Inflammatory macrophage treated with lipopolysaccharide for 1 hour (primary cell): Measurements from ENCODE around the gene GOLGA8Q.
"Not testable (repeated sequence)": the region's sequence is repeated elsewhere in the genome, so short reads cannot be mapped to it uniquely, and the experiment has no call there.

Experiments used
- DNase-seq, 2 donors: peaks; one replicate each; pipeline ENCODE4 v3.0.0-alpha.2; 2020 to 2022

Gene GOLGA8Q

GRCh38 chr15:30551750-30552149 lies at the start of gene GOLGA8Q:
TSS of gene GOLGA8Q (plus strand) at chr15:30552050. CDS start at chr15:30552078, 28 bp downstream.
- not testable (repeated sequence) for DNase-seq

DNA sequence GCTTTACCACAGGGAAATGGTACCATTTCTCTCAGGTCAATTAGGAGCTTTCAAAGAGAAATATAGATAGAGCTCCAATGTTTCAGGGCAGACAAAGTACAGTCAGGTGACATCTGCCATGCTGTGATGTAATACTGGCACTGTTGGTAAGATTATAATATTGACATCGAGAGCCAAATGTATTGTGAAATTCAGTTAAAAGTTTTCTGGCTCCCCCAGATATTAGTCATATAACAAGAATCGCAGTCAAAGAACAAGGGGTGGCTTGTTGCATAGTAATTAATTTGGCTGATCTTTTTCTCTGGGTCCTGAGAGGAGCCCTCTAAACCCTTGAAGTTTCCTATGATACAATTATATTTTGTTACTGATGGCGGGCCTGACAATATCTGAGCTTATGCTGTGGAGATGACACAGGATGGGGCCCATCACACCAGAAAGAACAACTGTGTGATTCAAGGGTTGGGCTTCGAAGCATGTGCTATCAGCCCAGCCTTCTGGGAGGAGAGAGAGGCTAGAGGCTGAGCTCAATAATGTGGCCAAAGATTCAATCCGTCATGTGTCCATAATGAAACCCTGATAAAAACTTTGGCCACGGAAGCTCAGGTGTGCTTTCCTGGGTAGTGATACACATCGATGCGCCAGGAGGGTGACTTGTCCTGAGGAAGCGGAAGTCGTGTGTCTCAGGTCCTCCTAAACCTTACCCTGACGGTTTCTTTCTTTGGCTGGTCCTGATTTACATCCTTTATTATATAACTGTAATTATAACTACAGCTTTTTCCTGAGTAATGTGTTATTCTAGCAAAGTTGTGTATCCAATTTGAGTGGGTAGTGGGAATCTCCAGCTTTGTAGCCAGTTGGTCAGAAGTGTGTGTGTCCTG lies 48.7 kb upstream of the GOLGA8Q start:
- not testable (repeated sequence) for DNase-seq

GRCh38 chr15:30504162-30504843 lies 47.5 kb upstream of the GOLGA8Q start:
- DNase-seq: not testable (repeated sequence)

GRCh38 chr15:30514545-30514944 lies 37.3 kb upstream of the GOLGA8Q start:
- DNase-seq: not testable (repeated sequence)

DNA sequence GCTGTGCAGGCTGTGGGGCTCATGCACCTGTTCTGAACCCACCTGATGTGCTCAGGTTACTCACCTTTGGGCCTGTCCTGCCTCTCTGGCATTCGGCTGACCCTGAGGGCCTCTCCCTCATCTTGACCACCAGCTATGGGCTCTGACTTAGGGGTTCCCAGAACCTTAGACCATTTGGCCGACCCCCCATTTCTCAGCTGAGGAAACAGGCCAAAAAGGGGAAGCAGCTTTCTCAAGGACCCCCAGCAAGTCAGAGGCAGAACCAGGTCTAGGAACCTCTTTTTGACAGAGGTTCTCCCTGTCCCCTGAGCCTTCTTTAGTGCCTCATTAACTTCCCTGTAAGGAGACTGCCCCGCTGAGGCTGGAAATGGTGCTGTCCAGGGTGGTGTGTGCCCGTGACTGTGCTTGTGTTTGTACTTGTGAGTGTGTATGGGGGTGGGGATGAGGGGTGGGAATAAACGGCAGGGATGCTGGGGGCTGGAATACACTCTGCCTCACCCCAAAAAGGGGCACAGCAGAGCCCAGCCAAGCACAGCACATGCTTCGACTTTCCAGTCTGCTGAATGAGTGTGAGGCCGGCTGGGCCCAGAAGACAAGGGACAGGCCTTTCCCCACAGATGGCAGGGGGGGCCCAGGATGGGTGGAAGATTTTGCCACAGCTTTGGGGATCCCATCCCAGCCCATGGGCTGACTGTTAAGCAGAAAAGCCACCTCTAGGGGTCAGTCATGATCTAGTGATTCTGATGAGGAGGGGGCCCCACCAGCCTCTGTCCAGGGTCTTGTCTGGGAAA lies 28.2 kb upstream of the GOLGA8Q start:
- DNase-seq: not testable (repeated sequence)

GRCh38 chr15:30525912-30526311 lies 25.9 kb upstream of the GOLGA8Q start:
- not testable (repeated sequence) for DNase-seq

DNA sequence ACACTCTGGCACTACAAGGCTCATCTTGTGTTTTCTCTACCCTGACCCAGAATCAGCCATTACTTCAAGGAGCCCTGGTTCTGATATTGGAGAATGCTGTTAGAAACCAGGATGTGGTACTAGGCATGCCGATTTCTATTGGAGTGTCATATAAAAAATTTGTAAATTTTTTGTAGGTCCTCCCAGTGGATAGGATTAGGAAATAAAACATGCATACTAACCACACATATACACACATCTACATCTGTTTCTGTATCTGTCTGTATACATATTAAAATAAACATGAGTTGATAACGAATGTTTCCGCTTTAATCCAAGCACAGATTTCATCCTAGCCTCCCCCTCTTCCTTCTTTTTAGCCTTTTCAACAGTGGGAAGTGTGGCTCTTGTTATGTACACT lies 22.8 kb upstream of the GOLGA8Q start:
- not testable (repeated sequence) for DNase-seq

DNA sequence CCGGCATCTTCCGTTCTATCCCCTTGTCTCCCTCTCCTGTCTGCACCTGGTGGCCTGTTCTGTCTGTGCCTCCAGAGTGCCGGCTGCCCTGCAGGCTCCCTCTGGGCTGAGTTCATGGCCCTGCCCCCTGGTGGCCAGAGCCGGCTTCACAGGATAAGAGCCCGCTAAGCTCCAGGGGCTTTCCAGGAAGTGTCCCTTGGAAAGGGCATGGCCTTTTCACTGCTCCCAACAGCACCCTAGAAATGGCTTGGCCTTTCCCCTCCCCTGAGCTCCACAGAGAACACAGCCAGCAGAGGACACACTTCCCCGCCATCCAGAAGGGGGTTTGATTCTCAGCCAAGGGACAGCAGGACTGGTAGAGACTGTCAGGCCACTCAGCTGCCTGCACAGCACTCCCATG lies 15.1 kb downstream of the GOLGA8Q start:
- DNase-seq: not testable (repeated sequence)

DNA sequence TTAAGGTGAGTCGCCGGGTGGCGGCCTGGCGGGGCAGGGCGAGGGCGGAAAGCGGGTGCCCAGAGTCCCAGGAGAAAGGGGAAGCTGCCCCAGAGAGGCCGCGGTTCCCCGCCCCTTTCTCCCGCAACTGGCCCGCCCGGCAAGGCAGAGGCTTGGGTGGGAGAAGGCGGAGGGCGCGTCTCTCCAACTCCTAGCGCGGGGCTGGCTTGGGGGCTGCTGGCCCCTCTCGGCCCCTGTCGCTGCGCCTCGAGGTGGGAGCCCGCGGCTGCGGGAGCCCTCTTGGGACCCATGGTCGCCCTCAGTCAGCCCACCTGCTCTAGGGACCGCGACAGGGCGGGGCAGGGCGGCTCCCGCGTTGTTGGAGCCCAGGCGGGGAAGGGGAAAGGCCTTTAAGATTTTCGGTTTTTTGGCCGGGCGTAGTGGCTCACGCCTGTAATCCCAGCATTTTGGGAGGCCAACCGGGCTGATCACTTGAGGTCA lies 21.2 kb downstream of the GOLGA8Q start:
- not testable (repeated sequence) for DNase-seq

GRCh38 chr15:30579394-30579970 lies 27.6 kb downstream of the GOLGA8Q start:
- DNase-seq: not testable (repeated sequence)

DNA sequence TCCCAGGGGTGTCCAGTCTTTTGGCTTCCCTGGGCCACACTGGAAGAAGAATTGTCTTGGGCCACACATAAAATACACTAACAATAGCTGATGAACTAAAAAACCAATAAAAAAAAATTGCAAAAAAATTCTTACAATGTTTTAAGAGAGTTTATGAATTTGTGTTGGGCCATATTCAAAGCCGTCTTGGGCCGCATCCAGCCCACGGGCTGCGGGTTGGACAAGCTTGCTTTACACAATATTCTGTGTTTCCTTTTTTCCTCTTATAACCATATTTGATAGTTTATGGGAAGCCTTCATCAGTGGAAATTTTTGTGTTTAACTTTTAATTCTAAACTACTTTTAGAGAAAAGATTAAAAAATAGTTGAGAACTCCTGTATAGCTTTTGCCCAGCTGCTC lies 28.9 kb downstream of the GOLGA8Q start:
- DNase-seq: not testable (repeated sequence)

GRCh38 chr15:30598953-30599352 lies 47.1 kb downstream of the GOLGA8Q start:
- DNase-seq: not testable (repeated sequence)

DNA sequence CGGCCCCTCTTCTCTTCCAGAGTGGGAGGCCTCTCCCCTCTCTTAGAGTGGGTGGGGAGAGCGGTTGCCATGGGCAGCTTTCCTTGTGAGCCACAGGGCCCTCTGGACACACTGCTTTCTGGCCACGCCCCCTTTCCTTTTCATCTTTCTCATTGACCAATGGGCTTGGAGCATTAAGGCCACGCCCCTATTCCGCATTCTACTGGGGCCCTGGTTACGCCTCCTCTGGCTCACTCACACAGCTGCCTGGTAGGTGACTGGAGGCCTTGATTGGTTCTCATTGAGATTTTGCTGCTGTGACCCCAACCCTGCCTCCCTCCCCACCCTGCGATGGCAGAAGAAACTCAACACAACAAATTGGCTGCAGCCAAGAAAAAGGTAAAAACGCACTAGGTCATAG lies 51.9 kb downstream of the GOLGA8Q start, which contains the start of gene GOLGA8H:
GOLGA8H (plus strand) TSS at position 233 of the 400 bp plus-strand sequence; CDS start at position 331, 98 bp downstream.
- not testable (repeated sequence) for DNase-seq
